Fibroblast of skin of scalp (primary cell): ENCODE results near the gene SPEM2. TPM values are rescaled to one million over a fixed set of nuclear protein-coding genes. Genes with fewer than 3 reads are reported as not detected.

Experiments used
- DNase-seq: peaks from one replicate; pipeline ENCODE4 v3.0.0-alpha.2; 2013
- polyA plus RNA-seq, 2 experiments: library from polyadenylated mRNA; unstranded; fragments of 120-200 nt; gene quantifications; one replicate each; pipeline ENCODE4 v1.2.1, GENCODE V29; 2013; ENCODE audit not compliant: insufficient read length in 2 of 2

Gene SPEM2
- polyA plus RNA-seq (2013, experiment 1 of 2; ENCODE audit: insufficient read length), result not detected
- polyA plus RNA-seq (2013, experiment 2 of 2; ENCODE audit: insufficient read length), result not detected

DNA sequence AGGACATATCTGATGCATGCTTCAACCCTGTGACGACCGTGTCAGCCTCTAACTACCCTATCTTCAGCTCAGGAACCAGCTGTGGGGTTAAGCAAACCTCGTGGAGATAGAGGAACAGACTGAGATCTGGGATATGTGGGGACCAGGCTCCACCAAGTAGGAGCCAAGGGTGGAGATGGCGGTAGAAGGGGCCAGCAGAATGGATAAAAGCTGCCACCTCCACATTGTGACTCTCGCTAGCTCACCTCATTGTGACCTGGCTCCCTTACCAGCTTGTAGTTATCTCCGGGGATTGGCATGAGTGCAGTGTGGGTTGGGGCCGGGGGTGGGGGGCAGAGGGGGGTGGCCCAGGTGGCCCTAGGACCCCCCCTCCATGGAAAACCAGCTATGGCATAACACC lies at the start of gene SPEM2:
Gene SPEM2, plus strand, starts transcription at position 301 of the 400 bp plus-strand sequence. Its CDS starts 73 bp downstream, at position 374.
- DNase-seq, result no peak

DNA sequence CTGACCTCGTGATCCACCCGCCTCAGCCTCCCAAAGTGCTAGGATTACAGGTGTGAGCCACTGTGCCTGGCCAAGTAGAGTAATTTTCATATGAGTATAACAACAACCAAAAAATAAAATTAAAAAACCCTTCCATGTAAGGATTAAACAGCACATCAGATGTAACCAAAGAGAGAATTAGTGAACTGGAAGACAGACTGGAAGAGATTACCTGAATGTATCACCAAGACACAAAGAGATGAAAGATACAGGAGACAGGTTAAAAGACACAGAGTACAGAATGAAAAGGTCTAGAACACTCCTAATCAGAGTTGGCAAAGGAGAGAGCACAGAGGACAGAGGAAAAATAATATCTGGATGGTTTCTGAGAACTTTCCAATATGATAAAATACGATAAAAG lies 46.3 kb upstream of the SPEM2 start:
- DNase-seq, result no peak

DNA sequence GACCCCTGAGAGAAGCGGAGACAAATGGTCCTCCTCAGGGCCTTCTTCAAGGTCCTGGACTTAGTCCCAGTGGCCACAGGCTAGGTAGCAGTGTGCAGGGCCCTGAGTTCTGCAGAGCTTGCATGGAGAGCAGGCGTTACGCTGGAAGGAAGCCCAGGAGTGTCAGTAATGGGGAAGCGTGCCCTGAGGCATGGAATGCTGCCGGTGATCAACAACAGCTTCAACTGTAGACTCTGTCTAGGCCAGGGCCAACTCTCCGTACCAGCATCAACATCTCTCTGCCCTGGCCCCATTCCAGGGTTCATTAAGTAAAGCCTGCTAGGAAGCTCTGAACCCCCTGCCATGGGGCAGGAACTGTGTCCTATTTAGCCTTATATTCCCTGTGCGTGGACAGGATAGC lies 45.1 kb upstream of the SPEM2 start:
- DNase-seq, result peak; percentile 36

DNA sequence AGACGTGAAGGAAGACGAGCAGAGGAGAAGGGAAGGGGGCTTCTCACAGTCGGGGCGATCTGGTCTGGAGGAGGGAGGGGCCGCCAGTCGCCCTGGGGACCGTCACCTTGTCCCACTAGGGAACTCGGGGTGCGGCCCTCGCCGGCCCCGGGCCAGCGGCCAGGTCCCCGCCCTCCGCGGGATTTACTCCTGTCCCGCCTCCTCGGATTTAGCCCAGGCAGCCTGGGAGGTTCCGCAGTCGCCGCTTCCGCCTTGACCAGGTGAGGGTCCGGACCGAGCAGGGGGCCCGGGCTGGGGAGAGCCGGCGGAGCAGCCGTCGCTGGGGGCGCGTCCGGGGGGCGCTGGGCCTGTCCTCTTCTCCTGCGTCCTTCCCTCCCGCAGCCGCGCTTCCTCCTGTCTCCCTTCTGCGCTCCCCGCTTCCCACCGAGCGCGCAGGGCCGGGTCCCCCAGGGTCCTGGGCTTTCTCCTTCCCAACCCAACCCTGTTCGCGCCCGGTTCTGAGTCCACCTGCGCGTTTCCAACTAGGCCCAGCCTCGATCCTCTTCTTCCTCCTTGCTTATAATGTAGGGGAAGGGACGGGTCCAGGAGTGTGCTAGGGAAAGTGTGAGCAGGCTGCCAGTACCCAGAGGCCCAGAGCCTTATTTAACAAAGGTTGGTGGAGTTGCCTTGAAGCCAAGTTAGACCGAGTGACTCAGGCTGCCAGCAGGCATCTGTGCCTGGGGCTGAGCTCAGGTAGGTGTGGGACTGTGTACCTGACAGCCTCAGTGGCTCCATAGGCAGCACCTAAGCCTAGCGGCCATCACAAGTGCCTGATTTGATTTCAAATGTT lies 44.3 kb upstream of the SPEM2 start, which contains the start of gene TNK1:
Gene TNK1, plus strand, starts transcription at position 235 of the 829 bp plus-strand sequence. CDS start 1,838 bp downstream, outside the sequence.
- no peak for DNase-seq

DNA sequence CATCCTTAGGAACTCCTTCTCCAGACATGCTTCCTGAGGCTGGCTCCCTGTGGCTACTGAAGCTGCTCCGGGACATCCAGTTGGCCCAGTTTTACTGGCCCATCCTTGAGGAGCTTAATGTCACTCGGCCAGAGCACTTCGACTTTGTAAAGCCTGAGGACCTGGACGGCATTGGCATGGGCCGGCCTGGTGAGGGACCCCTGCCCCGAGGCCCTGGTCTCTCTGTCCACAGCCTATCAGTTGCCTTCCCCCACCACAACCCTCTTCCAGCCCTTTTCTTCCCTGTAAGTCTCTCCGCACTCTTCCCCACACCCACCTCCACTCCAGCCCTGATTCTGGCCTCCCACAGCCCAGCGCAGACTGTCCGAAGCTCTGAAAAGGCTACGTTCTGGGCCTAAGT lies 42.5 kb upstream of the SPEM2 start:
- DNase-seq, result no peak

- no peak for DNase-seq
These were observed 42.1 kb upstream of the SPEM2 start for GRCh38 chr17:7383371-7383741.

GRCh38 chr17:7383742-7384488 lies 41.5 kb upstream of the SPEM2 start:
- DNase-seq, result peak; percentile 30

GRCh38 chr17:7384489-7385081 lies 40.8 kb upstream of the SPEM2 start:
- DNase-seq, result no peak

- DNase-seq, result no peak
These were observed 36.6 kb upstream of the SPEM2 start for GRCh38 chr17:7388856-7389255.

GRCh38 chr17:7389924-7390910 lies 35.2 kb upstream of the SPEM2 start:
- DNase-seq, result no peak

GRCh38 chr17:7391307-7391706 lies 34.1 kb upstream of the SPEM2 start:
- no peak for DNase-seq

DNA sequence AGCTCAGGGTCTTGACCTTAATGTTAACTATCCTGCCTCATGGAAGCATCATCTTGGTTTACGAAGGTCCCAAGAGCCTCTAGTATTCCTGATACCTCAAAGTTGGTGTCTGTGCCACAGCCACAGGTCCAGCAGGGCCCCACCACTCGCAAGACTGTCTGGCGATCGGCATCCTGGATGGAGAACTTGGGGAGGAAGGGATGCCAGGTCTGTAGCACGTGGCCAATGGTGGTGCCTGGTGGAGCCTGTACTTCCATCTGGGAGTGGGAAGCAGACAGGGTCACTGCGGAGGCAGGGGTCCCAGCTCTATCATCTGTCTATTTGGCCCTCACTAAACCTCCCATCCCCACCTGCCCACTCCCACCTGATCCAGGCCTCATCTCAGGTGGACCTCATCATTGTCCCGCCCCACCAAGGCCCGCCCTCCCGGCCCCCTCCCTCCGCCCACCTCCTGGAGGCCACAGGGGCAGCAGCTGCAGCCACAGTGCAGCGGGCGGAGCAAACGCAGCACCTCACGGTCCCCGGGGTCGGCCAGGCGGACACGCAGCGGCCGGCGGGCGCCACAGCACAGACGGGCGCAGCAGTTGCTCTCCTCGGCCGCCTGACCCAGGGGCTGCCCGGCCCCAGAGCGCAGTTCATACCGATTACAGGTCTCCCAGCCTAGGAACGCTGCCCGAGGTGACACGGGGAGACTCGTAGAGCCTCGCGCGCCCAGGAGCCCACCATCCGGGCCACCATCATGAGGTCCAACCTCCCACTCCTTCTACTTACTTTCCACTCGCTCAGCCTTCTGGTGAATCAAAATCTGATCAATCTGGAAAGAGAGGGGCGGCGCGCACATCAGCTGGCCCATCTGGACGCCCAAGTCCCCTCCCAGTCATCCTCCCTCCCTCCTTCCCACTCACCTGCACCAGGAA lies 32.5 kb upstream of the SPEM2 start:
- no peak for DNase-seq

- DNase-seq, result no peak
These were observed 31.6 kb upstream of the SPEM2 start for GRCh38 chr17:7393613-7394451.

- peak; percentile 88 for DNase-seq
These were observed 30.8 kb upstream of the SPEM2 start, which contains the start of gene PLSCR3 for GRCh38 chr17:7394452-7395191. Gene PLSCR3 (minus strand): TSS chr17:7394525. CDS start chr17:7394110, 415 bp downstream.

DNA sequence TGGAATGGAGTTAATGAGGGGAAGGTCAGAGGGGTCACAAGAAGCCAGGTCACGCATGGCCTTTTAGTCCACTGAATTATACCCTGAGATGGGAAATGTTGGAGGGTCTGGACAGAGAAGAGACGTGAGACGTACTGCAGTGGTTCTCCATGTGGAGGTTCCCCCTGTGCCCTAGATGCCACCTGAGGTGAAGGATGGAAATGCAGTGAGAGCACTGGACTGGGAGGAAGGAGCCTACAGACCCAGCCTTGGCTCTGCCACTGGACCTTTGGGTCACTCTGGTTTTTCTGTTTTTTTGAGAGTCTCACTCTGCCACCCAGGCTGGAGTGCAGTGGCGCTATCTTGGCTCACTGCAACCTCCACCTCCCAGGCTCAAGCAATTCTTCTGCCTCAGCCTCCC lies 29.3 kb upstream of the SPEM2 start:
- no peak for DNase-seq

DNA sequence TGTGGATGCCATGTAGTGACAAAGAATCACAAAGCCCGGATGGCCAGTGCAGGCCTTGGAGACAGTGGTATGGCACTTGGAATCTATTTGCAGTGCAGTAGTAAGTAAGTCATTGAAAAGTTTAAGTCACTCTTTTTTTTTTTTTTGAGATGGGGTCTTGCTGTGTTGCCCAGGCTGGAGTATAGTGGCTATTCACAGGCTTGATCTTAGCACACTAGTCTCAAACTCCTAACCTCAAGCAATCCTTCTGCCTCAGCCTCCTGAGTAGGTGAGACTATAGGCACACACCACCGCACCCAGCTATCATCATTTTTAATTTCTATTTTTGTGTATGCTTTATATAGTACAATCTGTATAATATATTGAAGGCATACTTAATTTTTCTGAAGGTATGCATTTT lies 26.8 kb upstream of the SPEM2 start:
- no peak for DNase-seq

- DNase-seq, result no peak
These were observed 22.2 kb upstream of the SPEM2 start for GRCh38 chr17:7403043-7403726.

GRCh38 chr17:7403727-7403976 lies 21.8 kb upstream of the SPEM2 start:
- no peak for DNase-seq
